Stimulated activated naive B cell treated with anti-CD40 and anti-IgM and Interleukin-4, amounts not matched to agents 10 μg/mL and 1 μg/mL and 100 μg/mL, for 72 hours (primary cell): ENCODE data around the gene LIPH.
"Not testable (repeated sequence)": the region's sequence is repeated elsewhere in the genome, so short reads cannot be mapped to it uniquely, and the experiment has no call there.

Experiments
- ATAC-seq, 2 donors: fragments of 150-1000 bp; cut with Tn5 transposase; replicated peaks; 2 replicates each; pipeline ENCODE4 v1.10.0; 2021; ENCODE audit warnings: moderate library complexity in 1 of 2
- DNase-seq: peaks from one replicate; pipeline ENCODE4 v3.0.0; 2021
- H3K27ac Mint-ChIP-seq: one replicate; pipeline ENCODE4 v1.8.0; 2022; ENCODE audit warnings: mild to moderate bottlenecking, mixed read lengths
- H3K27me3 Mint-ChIP-seq, 2 donors: one replicate each; pipeline ENCODE4 v1.8.0; 2022; ENCODE audit warnings: mixed read lengths in 2 of 2
- H3K36me3 Mint-ChIP-seq, 2 donors: one replicate each; pipeline ENCODE4 v1.8.0; 2022; ENCODE audit warnings: mixed read lengths in 2 of 2, mild to moderate bottlenecking in 1 of 2
- H3K4me1 Mint-ChIP-seq, 2 donors: one replicate each; pipeline ENCODE4 v1.8.0; 2022; ENCODE audit warnings: mixed read lengths in 2 of 2, mild to moderate bottlenecking in 1 of 2
- H3K4me3 Mint-ChIP-seq, 2 donors: one replicate each; pipeline ENCODE4 v1.8.0; 2022; ENCODE audit warnings: mild to moderate bottlenecking in 2 of 2, mixed read lengths in 2 of 2, moderate library complexity in 1 of 2
- H3K9me3 Mint-ChIP-seq, 2 donors: one replicate each; pipeline ENCODE4 v1.8.0; 2022; ENCODE audit warnings: mixed read lengths in 2 of 2, mild to moderate bottlenecking in 1 of 2

LIPH gene

GRCh38 chr3:185552358-185552877 is at the start of gene LIPH:
Gene LIPH (minus strand): TSS chr3:185552588. CDS start chr3:185552471, 117 bp downstream.
- H3K27me3 Mint-ChIP-seq = no peaks in the 10 kb centered on the region
- peaks cover 1 to 7% of the 10 kb centered on the region in 2 donors for H3K4me1 Mint-ChIP-seq
- ATAC-seq (peak; percentile 92 to 97), DNase-seq (peak; percentile 9)
- no peaks in the 10 kb centered on the region for H3K36me3 Mint-ChIP-seq
- H3K9me3 Mint-ChIP-seq = no peaks in the 10 kb centered on the region
- no peak within 1 kb of the TSS for H3K4me3 Mint-ChIP-seq
- H3K27ac Mint-ChIP-seq = no peak within 1 kb of the TSS

DNA sequence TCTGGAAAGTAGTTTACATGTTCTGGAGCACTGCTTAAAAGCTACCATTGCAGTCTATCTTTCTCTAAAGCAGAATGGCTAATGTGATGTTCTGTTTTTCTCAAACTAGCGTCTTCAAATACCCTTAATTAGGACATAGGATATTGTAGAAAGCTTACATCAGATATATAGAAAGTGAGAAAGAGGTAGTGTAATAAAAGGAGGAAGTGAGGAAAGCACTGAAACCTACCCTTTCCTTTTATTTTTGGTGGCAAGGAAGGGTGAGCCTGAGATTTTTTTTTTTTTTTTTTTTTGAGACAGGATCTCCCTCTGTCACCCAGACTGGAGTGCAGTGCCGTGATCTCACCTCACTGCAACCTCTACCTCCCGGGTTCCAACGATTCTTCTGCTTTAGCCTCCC is 43.1 kb upstream of the LIPH start:
- peaks cover 13 to 16% of the 10 kb centered on the region in 2 donors for H3K36me3 Mint-ChIP-seq
- H3K9me3 Mint-ChIP-seq = no peaks in the 10 kb centered on the region

GRCh38 chr3:185594073-185594472 is 41.7 kb upstream of the LIPH start:
- no peak for ATAC-seq
- H3K27me3 Mint-ChIP-seq = no peaks in the 10 kb centered on the region
- H3K27ac Mint-ChIP-seq = no peak overlapping the region

More for the DNA sequence above, 43.1 kb upstream of the LIPH start:
- DNase-seq = no peak
- peaks cover 9 to 23% of the 10 kb centered on the region in 2 donors for H3K4me1 Mint-ChIP-seq
- H3K27me3 Mint-ChIP-seq = no peaks in the 10 kb centered on the region
- peak overlapping the region; percentile 66 for H3K27ac Mint-ChIP-seq
- peak overlapping the region; percentile 30 to 60 for H3K4me3 Mint-ChIP-seq
- peak; percentile 99 for ATAC-seq

GRCh38 chr3:185586686-185587039 is 34.3 kb upstream of the LIPH start:
- DNase-seq = no peak
- ATAC-seq = no peak
- no peaks in the 10 kb centered on the region for H3K27me3 Mint-ChIP-seq
- H3K9me3 Mint-ChIP-seq = no peaks in the 10 kb centered on the region
- H3K36me3 Mint-ChIP-seq = peaks cover 5 to 7% of the 10 kb centered on the region in 2 donors
- peak overlapping the region; percentile 81 to 88 for H3K4me3 Mint-ChIP-seq
- peaks cover 18 to 46% of the 10 kb centered on the region in 2 donors for H3K4me1 Mint-ChIP-seq
- H3K27ac Mint-ChIP-seq = peak overlapping the region; percentile 99

More at GRCh38 chr3:185594073-185594472, 41.7 kb upstream of the LIPH start:
- Mint-ChIP-seq H3K4me3 (no peak overlapping the region), H3K9me3 (no peaks in the 10 kb centered on the region), H3K36me3 (peaks cover 9 to 12% of the 10 kb centered on the region in 2 donors), H3K4me1 (peaks cover 9 to 27% of the 10 kb centered on the region in 2 donors)
- DNase-seq = no peak

- Mint-ChIP-seq H3K36me3 (peaks cover 3 to 7% of the 10 kb centered on the region in 2 donors), H3K4me3 (peak within 1 kb of the TSS; percentile 81 to 88), H3K4me1 (peaks cover 18 to 46% of the 10 kb centered on the region in 2 donors), H3K27ac (peak within 1 kb of the TSS; percentile 99), H3K27me3 (no peaks in the 10 kb centered on the region), H3K9me3 (no peaks in the 10 kb centered on the region)
- DNase-seq = peak; percentile 99
- ATAC-seq = peak; percentile 97 to 98
Observed at GRCh38 chr3:185585859-185586685, 33.7 kb upstream of the LIPH start, which contains the start of gene SENP2. Gene SENP2 (plus strand): TSS chr3:185586295. CDS start chr3:185586414, 119 bp downstream.

GRCh38 chr3:185585518-185585858 is 33.1 kb upstream of the LIPH start:
- H3K36me3 Mint-ChIP-seq = peaks cover 0 to 4% of the 10 kb centered on the region in 2 donors
- no peaks in the 10 kb centered on the region for H3K27me3 Mint-ChIP-seq
- no peaks in the 10 kb centered on the region for H3K9me3 Mint-ChIP-seq
- peak overlapping the region; percentile 81 to 88 for H3K4me3 Mint-ChIP-seq
- no peak for DNase-seq
- no peak for ATAC-seq
- peak overlapping the region; percentile 99 for H3K27ac Mint-ChIP-seq
- peaks cover 18 to 46% of the 10 kb centered on the region in 2 donors for H3K4me1 Mint-ChIP-seq

DNA sequence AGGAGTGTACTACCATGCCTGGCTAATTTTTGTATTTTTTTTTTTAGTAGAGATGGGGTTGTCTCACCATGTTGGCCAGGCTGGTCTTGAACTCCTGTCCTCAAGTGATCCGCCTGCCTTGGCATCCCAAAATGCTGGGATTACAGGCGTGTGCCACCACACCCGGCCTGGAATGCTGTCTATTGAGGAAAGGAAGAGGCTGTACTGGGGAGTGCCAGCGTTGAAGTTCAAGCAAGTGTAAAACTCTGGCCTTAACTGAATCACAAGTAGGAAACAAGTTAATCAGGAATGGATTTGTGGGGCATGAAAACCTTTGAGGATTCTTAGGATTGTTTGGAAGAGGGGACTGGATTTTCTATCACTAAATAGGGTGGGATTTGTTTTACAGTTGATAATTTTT is 32.3 kb upstream of the LIPH start:
- no peak for ATAC-seq
- Mint-ChIP-seq H3K4me3 (peak overlapping the region in 1 of 2 donors; percentile 54), H3K4me1 (peaks cover 18 to 46% of the 10 kb centered on the region in 2 donors), H3K27ac (peak overlapping the region; percentile 68), H3K9me3 (no peaks in the 10 kb centered on the region), H3K36me3 (peaks cover 0 to 4% of the 10 kb centered on the region in 2 donors), H3K27me3 (no peaks in the 10 kb centered on the region)
- no peak for DNase-seq

DNA sequence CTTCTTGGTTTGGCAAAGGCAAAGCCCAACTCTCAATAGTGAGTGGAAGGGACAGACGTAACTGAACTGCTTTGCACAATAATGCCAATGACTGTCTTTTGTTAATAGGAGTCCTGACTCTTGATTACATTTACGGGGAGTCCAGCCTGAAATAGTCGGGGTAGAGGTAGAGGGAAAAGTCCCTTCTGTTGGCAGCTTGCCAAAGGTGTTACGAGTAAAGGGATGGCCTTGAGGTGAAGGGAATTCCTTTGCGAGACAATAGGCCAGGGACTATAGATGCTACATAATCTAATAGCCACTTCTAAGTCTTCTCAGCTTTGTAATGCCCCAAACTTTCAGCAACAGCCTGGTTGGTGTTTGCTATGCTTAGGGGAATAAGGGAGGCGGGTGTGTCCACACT is 31.5 kb upstream of the LIPH start:
- no peak overlapping the region for H3K4me3 Mint-ChIP-seq
- no peak for ATAC-seq

GRCh38 chr3:185582871-185583270 is 30.5 kb upstream of the LIPH start:
- DNase-seq = no peak
- H3K36me3 Mint-ChIP-seq = peaks cover 0 to 4% of the 10 kb centered on the region in 2 donors
- peaks cover 12 to 31% of the 10 kb centered on the region in 2 donors for H3K4me1 Mint-ChIP-seq
- no peak for ATAC-seq
- no peaks in the 10 kb centered on the region for H3K27me3 Mint-ChIP-seq
- H3K9me3 Mint-ChIP-seq = no peaks in the 10 kb centered on the region
- H3K4me3 Mint-ChIP-seq = no peak overlapping the region
- no peak overlapping the region for H3K27ac Mint-ChIP-seq

More for the DNA sequence above, 31.5 kb upstream of the LIPH start:
- Mint-ChIP-seq H3K9me3 (no peaks in the 10 kb centered on the region), H3K4me1 (peaks cover 18 to 41% of the 10 kb centered on the region in 2 donors), H3K27me3 (no peaks in the 10 kb centered on the region), H3K36me3 (peaks cover 0 to 4% of the 10 kb centered on the region in 2 donors), H3K27ac (no peak overlapping the region)
- no peak for DNase-seq

DNA sequence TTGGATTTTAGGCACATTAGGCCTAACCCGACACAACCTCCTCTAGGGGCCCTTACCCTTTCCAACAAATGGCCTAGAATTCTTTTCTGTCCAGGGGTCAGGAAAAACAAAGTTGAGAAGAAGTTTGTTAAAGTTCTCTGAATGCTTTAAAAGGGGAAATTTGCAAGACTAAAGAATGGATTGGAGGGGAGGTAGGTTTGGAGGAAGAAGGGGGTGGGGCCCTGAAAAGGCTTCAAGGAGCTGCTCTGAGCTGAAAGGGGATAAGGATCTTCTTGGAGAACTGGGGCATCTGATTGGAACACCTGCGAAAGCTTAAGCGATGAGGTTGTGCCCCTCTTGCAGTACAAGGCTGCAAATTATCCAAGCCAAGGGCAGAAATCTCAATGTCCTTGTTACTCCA is 29.8 kb upstream of the LIPH start:
- Mint-ChIP-seq H3K27me3 (no peaks in the 10 kb centered on the region), H3K36me3 (peaks cover 0 to 4% of the 10 kb centered on the region in 2 donors), H3K4me3 (no peak overlapping the region), H3K9me3 (no peaks in the 10 kb centered on the region), H3K27ac (no peak overlapping the region), H3K4me1 (peaks cover 11 to 29% of the 10 kb centered on the region in 2 donors)
- ATAC-seq (no peak), DNase-seq (no peak)

- H3K36me3 Mint-ChIP-seq, H3K27ac Mint-ChIP-seq, H3K4me3 Mint-ChIP-seq, H3K27me3 Mint-ChIP-seq, H3K4me1 Mint-ChIP-seq: not testable (repeated sequence)
- peak; percentile 86 to 87 for ATAC-seq
- DNase-seq = peak; percentile 31
- peaks cover 8 to 14% of the 10 kb centered on the region in 2 donors for H3K9me3 Mint-ChIP-seq
Observed at GRCh38 chr3:185575108-185575869, 22.9 kb upstream of the LIPH start.

GRCh38 chr3:185572183-185572582 is 19.8 kb upstream of the LIPH start:
- ATAC-seq = no peak
- Mint-ChIP-seq H3K4me3 (no peak overlapping the region), H3K9me3 (peaks cover 8 to 14% of the 10 kb centered on the region in 2 donors)

DNA sequence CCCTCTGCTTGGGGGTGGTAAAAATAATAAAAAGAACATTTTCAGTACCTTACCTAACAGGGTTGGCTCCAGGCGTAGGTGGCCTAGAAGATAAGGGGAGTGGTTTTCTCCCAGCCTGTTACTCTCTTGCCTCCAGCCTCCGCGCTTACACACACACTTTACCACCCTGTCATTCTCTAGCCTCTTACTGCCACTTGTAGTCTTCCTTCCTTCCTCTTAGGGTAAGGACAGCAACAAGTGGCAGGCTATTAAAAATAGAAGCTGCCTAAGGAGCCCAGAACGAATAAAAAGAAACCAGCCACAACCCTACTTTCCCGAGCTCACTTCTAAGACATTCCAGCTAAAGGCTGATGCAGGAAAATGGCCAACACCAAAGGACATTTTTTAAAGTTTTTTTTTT is 9.6 kb upstream of the LIPH start:
- no peak overlapping the region for H3K4me3 Mint-ChIP-seq
- peaks cover 10 to 18% of the 10 kb centered on the region in 2 donors for H3K4me1 Mint-ChIP-seq
- peak in 1 of 2 donors; percentile 27 for ATAC-seq
- H3K36me3 Mint-ChIP-seq = no peaks in the 10 kb centered on the region
- no peak overlapping the region for H3K27ac Mint-ChIP-seq
- H3K9me3 Mint-ChIP-seq = no peaks in the 10 kb centered on the region
- no peak for DNase-seq
- H3K27me3 Mint-ChIP-seq = peaks cover 4 to 6% of the 10 kb centered on the region in 2 donors

More at GRCh38 chr3:185572183-185572582, 19.8 kb upstream of the LIPH start:
- no peak overlapping the region for H3K27ac Mint-ChIP-seq
- peaks cover 0 to 4% of the 10 kb centered on the region in 2 donors for H3K36me3 Mint-ChIP-seq
- DNase-seq = no peak
- H3K27me3 Mint-ChIP-seq = no peaks in the 10 kb centered on the region
- peaks cover 0 to 8% of the 10 kb centered on the region in 2 donors for H3K4me1 Mint-ChIP-seq

DNA sequence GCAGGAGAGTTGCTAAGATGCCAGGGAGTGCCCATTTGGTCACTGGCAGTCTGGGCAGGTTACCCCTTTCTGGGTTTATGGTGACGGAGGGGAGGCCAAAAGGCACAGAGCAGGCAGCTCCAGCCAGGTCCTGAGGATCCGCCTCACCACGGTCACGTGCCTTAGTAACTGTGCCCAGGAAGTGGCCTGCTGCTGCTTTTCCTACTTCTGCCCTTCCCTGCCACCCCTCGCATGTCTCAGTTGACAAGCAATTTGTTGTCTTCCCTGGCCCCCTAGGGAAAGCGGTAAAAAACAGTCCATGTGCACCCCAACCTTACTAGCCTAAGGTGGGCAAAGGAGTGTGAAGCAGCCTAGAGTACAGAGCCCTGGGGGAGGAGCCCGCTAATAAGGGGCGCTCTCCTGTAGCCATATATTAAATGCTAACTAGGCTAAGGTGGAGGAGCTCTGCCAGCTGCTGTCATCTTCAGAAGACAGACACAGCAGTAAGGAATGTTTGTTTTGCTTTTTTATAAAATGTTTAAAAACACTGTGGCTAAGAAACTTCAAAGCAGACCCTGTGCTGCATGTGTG is 9.1 kb upstream of the LIPH start:
- Mint-ChIP-seq H3K4me3 (peak overlapping the region in 1 of 2 donors; percentile 35), H3K27me3 (peaks cover 4 to 6% of the 10 kb centered on the region in 2 donors), H3K27ac (no peak overlapping the region), H3K9me3 (no peaks in the 10 kb centered on the region), H3K36me3 (no peaks in the 10 kb centered on the region), H3K4me1 (peaks cover 10 to 18% of the 10 kb centered on the region in 2 donors)
- peak in 1 of 2 donors; percentile 18 for ATAC-seq
- no peak for DNase-seq
